Peyer's patch (tissue), 4 donors: ENCODE measurements around the gene B3GALT5. TPM values are rescaled to one million over a fixed set of nuclear protein-coding genes. Genes with fewer than 3 reads are reported as not detected.
A peak's percentile ranks its signal among the peaks of the same experiment; 100 is the strongest.

ENCODE experiments used
- DNase-seq, 3 donors: peaks; one replicate each; pipeline ENCODE4 v3.0.0-alpha.2; 2017 to 2019
- H3K27ac ChIP-seq, 4 donors: fragments of 200-600 bp; sonication (generic); one replicate each; pipeline ENCODE4 v1.5.1; 2016 to 2019
- H3K27me3 ChIP-seq, 2 donors: fragments of 200-600 bp; sonication (generic); one replicate each; pipeline ENCODE4 v1.5.1; 2019
- H3K36me3 ChIP-seq, 3 donors: fragments of 200-600 bp; sonication (generic); one replicate each; pipeline ENCODE4 v1.5.1; 2016 to 2019
- H3K4me1 ChIP-seq, 4 donors: fragments of 200-600 bp; sonication (generic); one replicate each; pipeline ENCODE4 v1.5.1; 2016 to 2019
- H3K4me3 ChIP-seq, 4 donors: fragments of 200-600 bp; sonication (generic); 1 replicate in 3 of 4; 2 replicates in 1 of 4; pipeline ENCODE4 v1.5.1; 2016 to 2019; ENCODE audit warnings: mild to moderate bottlenecking in 1 of 4
- H3K9me3 ChIP-seq, 4 donors: fragments of 200-600 bp; sonication (generic); one replicate each; pipeline ENCODE4 v1.5.1; 2016 to 2019; ENCODE audit warnings: mild to moderate bottlenecking in 1 of 4
- POLR2A ChIP-seq, 2 donors: fragments of 450-650 bp; IDR thresholded peaks; one replicate each; pipeline ENCODE4 v1.5.1; 2017; ENCODE audit warnings: antibody characterized with exemption in 2 of 2, mild to moderate bottlenecking in 2 of 2, moderate library complexity in 2 of 2
- total RNA-seq, 4 donors: library from RNA; depleted of rRNA; stranded (reverse); fragments of >200 nt; gene quantifications; one replicate each; pipeline ENCODE4 v1.1.0, GENCODE V29; 2016
- TF ChIP-seq, protein P1 (sequence below), 6 experiments: fragments of 450-650 bp in 4 of 6; fragments of 200-600 bp in 2 of 6; sonication (generic) in 1 of 6; IDR thresholded peaks; one replicate each; pipeline ENCODE4 v1.5.1; 2017 to 2019; ENCODE audit warnings: antibody characterized with exemption in 6 of 6, mild to moderate bottlenecking in 3 of 6, moderate library complexity in 1 of 6

B3GALT5 gene
- total RNA-seq, 4 donors from 2014 or later: 16.5 to 147 (median 125) TPM

DNA sequence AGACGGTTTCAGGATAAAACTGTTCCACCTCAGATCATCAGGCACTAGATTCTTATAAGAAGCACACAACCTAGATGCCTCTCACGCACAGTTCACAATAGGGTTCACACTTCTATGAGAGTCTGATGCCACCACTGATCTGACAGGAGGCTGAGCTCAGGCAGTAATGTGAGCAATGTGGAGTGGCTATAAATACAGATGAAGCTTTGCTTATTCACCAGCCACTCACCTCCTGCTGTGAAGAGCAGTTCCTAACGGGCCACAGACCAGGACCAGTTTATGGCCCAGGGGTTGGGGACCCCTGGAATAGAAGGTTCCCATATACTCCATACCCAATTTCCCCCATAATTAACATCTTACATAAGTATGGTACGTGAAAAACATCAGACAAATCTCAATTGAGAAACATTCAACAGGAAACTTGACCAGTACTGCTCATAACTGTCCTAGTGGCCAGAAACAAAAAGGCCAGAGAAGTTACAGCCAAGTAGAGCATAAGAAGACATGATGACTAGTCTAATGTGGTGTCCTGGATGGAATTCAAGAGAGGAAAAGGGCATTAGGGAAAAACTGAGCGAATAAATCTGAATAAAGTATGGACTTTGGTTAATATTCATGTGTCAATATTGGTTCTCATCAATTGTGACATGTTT, 107.5 kb downstream of the B3GALT5 start:
- H3K27me3 ChIP-seq: no peaks in the 10 kb centered on the region
- TF ChIP-seq POLR2A (IDR thresholded peaks at IDR 0.05): no peak
- TF ChIP-seq, protein P1, sequence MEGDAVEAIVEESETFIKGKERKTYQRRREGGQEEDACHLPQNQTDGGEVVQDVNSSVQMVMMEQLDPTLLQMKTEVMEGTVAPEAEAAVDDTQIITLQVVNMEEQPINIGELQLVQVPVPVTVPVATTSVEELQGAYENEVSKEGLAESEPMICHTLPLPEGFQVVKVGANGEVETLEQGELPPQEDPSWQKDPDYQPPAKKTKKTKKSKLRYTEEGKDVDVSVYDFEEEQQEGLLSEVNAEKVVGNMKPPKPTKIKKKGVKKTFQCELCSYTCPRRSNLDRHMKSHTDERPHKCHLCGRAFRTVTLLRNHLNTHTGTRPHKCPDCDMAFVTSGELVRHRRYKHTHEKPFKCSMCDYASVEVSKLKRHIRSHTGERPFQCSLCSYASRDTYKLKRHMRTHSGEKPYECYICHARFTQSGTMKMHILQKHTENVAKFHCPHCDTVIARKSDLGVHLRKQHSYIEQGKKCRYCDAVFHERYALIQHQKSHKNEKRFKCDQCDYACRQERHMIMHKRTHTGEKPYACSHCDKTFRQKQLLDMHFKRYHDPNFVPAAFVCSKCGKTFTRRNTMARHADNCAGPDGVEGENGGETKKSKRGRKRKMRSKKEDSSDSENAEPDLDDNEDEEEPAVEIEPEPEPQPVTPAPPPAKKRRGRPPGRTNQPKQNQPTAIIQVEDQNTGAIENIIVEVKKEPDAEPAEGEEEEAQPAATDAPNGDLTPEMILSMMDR (IDR thresholded peaks at IDR 0.05): no peak
- no peaks in the 10 kb centered on the region for H3K36me3 ChIP-seq
- H3K9me3 ChIP-seq: no peaks in the 10 kb centered on the region
- DNase-seq: no peak
- no peak overlapping the region for H3K27ac ChIP-seq
- H3K4me3 ChIP-seq: no peak overlapping the region
- H3K4me1 ChIP-seq: no peaks in the 10 kb centered on the region

DNA sequence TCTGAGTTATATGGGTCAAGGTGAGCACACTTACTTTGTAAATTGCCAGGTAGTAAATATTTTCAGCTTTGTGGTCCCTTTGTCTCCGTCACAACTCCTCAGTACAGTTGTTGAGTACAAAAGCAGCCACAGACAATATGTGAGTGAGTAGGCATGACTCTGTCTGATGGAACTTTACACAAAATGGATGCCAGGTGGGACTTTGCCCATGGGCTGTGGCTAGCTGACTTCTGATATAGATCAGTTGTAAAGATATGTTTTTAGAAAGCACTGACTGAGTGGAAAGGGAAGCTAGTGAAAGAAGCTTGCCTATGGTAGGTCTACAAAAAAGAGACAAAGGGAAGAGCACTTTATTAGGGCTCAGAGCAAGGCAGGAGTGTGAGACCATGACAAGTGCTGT, 109.1 kb downstream of the B3GALT5 start:
- DNase-seq: peak in 2 of 3 donors; percentile 62 to 82
- H3K4me1 ChIP-seq: no peaks in the 10 kb centered on the region
- H3K4me3 ChIP-seq: no peak overlapping the region
- H3K27me3 ChIP-seq: no peaks in the 10 kb centered on the region
- TF ChIP-seq, protein P1 (IDR thresholded peaks at IDR 0.05): no peak
- TF ChIP-seq POLR2A (IDR thresholded peaks at IDR 0.05): no peak
- H3K36me3 ChIP-seq: no peaks in the 10 kb centered on the region
- peak overlapping the region in 2 of 4 donors; percentile 15 to 38 for H3K27ac ChIP-seq
- H3K9me3 ChIP-seq: no peaks in the 10 kb centered on the region

Other genes starting within 250 kb of the B3GALT5 start
- gene LCA5L, start 167.2 kb upstream of the B3GALT5 start, total RNA-seq: 1 to 10 TPM in 1 of 4 donors, under 1 TPM in 1, not detected in 2; 0.88 to 2.0 TPM
- 1 to 10 TPM in 1 of 4 donors, not detected in 3; 2.6 TPM for gene SH3BGR, start 161.0 kb upstream of the B3GALT5 start, total RNA-seq
- not detected for gene IGSF5, start 132.2 kb downstream of the B3GALT5 start, total RNA-seq